Uterus (tissue), 2 donors: ENCODE data around the gene ZFYVE28.

Experiments
- CTCF ChIP-seq, 4 experiments: fragments of 200-600 bp in 2 of 4; fragments of 450-650 bp in 2 of 4; sonication (generic) in 2 of 4; IDR thresholded peaks; one replicate each; pipeline ENCODE4 v1.5.1; 2016 to 2019; ENCODE audit warnings: antibody characterized with exemption in 4 of 4, mild to moderate bottlenecking in 2 of 4, moderate library complexity in 1 of 4
- POLR2A ChIP-seq, 2 donors: fragments of 450-650 bp; IDR thresholded peaks; one replicate each; pipeline ENCODE4 v1.6.1; 2016; ENCODE audit warnings: antibody characterized with exemption in 2 of 2, mild to moderate bottlenecking in 1 of 2, moderate library complexity in 1 of 2

GRCh38 chr4:2265113-2266110 is 153.0 kb downstream of the ZFYVE28 start:
- TF ChIP-seq CTCF (IDR thresholded peaks at IDR 0.05), result no peak
- no peak for TF ChIP-seq POLR2A (IDR thresholded peaks at IDR 0.05)
